Measurements from ENCODE around the gene SLC38A8.

The SLC38A8 gene

GRCh38 chr16:83967838-83968305 lies 74.7 kb downstream of the SLC38A8 start, which contains the start of gene NECAB2:
TSS of gene NECAB2 (plus strand) at chr16:83968244. CDS start at chr16:83968649, 405 bp downstream.
- DNase-seq: peak; percentile 17

DNA sequence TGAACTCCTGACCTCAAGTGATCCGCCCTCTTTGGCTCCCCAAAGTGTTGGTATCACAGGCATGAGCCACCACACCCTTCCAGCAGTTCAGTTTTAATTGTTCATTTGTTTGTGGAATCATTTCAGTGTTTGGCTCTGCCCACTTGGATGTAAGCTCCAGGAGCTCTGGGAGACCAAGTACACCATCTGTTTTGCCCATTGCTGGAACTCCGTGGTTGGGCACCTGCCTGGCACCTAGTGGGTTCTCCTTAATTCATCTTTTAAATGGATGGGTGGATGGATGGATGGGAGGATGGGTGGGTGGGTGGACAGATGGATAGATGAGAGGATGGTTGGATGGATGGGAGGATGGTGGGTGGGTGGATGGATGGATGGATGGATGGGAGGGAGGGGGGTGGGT lies 75.5 kb downstream of the SLC38A8 start:
- no peak for DNase-seq

DNA sequence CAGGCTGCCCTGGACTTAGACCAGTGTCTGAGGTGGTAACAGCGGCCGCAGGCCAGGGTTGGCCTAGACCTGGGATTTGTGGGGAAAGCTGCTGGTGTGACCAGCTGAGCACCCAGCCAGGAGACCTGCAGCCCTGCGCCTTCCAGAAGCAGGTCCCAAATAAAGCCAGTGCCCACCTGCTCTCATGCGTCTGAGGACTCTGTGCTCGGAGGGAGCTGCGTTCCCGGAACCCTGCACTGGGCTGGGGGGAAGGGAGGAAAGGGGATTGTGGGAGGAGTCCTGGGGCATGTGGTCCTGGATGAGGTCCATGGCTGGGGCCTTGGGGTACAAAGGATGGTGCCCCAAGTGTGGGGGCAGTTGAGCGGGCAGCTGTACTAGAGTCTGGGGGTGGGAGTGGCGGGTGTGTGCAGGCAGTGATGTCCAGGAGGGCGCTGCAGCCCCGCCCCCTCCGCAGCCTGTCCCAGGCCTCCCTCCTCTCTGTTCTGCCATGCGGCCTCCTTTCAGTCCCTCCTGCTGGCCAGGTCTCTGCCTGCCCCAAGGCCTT lies 76.4 kb downstream of the SLC38A8 start:
- no peak for DNase-seq

DNA sequence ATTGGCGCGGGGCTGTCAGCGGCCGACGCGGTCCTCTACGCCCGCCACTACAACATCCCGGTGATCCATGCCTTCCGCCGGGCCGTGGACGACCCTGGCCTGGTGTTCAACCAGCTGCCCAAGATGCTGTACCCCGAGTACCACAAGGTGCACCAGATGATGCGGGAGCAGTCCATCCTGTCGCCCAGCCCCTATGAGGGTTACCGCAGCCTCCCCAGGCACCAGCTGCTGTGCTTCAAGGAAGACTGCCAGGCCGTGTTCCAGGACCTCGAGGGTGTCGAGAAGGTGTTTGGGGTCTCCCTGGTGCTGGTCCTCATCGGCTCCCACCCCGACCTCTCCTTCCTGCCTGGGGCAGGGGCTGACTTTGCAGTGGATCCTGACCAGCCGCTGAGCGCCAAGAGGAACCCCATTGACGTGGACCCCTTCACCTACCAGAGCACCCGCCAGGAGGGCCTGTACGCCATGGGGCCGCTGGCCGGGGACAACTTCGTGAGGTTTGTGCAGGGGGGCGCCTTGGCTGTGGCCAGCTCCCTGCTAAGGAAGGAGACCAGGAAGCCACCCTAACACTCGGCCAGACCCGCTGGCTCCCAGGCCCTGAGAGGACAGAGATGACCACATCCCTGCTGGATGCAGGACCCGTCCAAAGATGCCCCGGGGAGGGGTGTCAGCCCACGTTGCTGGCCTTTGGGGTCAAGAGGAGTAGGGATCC lies 77.0 kb downstream of the SLC38A8 start:
- no peak for DNase-seq

GRCh38 chr16:83964684-83965443 lies 77.7 kb downstream of the SLC38A8 start:
- DNase-seq: no peak

- no peak for DNase-seq
Measured at GRCh38 chr16:83963277-83964119, 79.1 kb downstream of the SLC38A8 start.

- no peak for DNase-seq
Measured at GRCh38 chr16:83961591-83961990, 81.0 kb downstream of the SLC38A8 start.

DNA sequence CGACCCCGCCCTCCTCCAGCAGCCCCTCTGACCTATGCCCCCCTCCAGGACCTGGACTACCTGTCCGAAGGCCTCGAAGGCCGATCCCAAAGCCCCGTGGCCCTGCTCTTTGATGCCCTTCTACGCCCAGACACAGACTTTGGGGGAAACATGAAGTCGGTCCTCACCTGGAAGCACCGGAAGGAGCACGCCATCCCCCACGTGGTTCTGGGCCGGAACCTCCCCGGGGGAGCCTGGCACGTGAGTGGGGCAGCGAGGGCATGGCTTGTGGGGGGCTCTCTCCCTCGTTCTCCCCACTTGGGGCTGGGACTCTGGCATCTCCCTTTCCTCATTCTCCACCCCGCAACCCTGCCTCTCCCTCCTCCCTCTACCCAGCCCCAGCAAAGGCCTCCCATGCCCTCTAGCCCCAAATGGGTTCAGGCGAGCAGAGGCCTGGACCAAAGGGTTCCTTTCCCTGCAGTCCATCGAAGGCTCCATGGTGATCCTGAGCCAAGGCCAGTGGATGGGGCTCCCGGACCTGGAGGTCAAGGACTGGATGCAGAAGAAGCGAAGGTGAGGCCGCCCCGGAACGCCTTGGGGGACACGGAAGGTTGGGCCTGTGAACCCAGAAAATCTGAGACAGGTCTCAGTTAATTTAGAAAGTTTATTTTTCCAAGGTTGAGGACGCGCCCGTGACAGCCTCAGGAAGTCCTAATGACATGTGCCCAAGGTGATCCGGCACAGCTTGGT lies 81.9 kb downstream of the SLC38A8 start:
- no peak for DNase-seq
